ENCODE results near the gene EDDM3A.
"Not testable (repeated sequence)": the region's sequence is repeated elsewhere in the genome, so short reads cannot be mapped to it uniquely, and the experiment has no call there.

Gene EDDM3A

GRCh38 chr14:20751963-20752562 lies 6.4 kb downstream of the EDDM3A start:
- TF ChIP-seq ZNF274 (IDR thresholded peaks at IDR 0.05; ENCODE audit: low read depth, low read length): no peak
- no peak overlapping the region for H3K4me3 ChIP-seq (ENCODE audit: low read length)

GRCh38 chr14:20754308-20754707 lies 8.6 kb downstream of the EDDM3A start:
- TF ChIP-seq ZNF274 (IDR thresholded peaks at IDR 0.05; ENCODE audit: low read depth, low read length): no peak
- no peak overlapping the region for H3K4me3 ChIP-seq (ENCODE audit: low read length)

- no peak overlapping the region for H3K4me3 ChIP-seq (ENCODE audit: low read length)
- TF ChIP-seq ZNF274 (IDR thresholded peaks at IDR 0.05; ENCODE audit: low read depth, low read length): no peak
These were observed 9.3 kb downstream of the EDDM3A start for GRCh38 chr14:20755037-20755436.

- no peak overlapping the region for H3K4me3 ChIP-seq (ENCODE audit: low read length)
- no peak for TF ChIP-seq ZNF274 (IDR thresholded peaks at IDR 0.05; ENCODE audit: low read depth, low read length)
These were observed 12.3 kb downstream of the EDDM3A start for GRCh38 chr14:20757965-20758364.

- not testable (repeated sequence) for H3K4me3 ChIP-seq (ENCODE audit: low read length)
These were observed 13.8 kb downstream of the EDDM3A start for GRCh38 chr14:20759465-20759864.

GRCh38 chr14:20760950-20761349 lies 15.3 kb downstream of the EDDM3A start:
- no peak for TF ChIP-seq ZNF274 (IDR thresholded peaks at IDR 0.05; ENCODE audit: low read depth, low read length)
- H3K4me3 ChIP-seq (ENCODE audit: low read length): no peak overlapping the region

- TF ChIP-seq ZNF274 (IDR thresholded peaks at IDR 0.05; ENCODE audit: low read depth, low read length): no peak
- no peak overlapping the region for H3K4me3 ChIP-seq (ENCODE audit: low read length)
These were observed 22.9 kb downstream of the EDDM3A start for GRCh38 chr14:20768593-20768892.

GRCh38 chr14:20769421-20769820 lies 23.7 kb downstream of the EDDM3A start:
- H3K4me3 ChIP-seq (ENCODE audit: low read length): no peak overlapping the region
- TF ChIP-seq ZNF274 (IDR thresholded peaks at IDR 0.05; ENCODE audit: low read depth, low read length): no peak

- H3K4me3 ChIP-seq (ENCODE audit: low read length): no peak overlapping the region
- no peak for TF ChIP-seq ZNF274 (IDR thresholded peaks at IDR 0.05; ENCODE audit: low read depth, low read length)
These were observed 27.0 kb downstream of the EDDM3A start for GRCh38 chr14:20772650-20773049.

- TF ChIP-seq ZNF274 (IDR thresholded peaks at IDR 0.05; ENCODE audit: low read depth, low read length): no peak
- no peak overlapping the region for H3K4me3 ChIP-seq (ENCODE audit: low read length)
These were observed 28.7 kb downstream of the EDDM3A start for GRCh38 chr14:20774258-20774824.

GRCh38 chr14:20775043-20775442 lies 29.4 kb downstream of the EDDM3A start:
- H3K4me3 ChIP-seq (ENCODE audit: low read length): no peak overlapping the region
- no peak for TF ChIP-seq ZNF274 (IDR thresholded peaks at IDR 0.05; ENCODE audit: low read depth, low read length)

- no peak overlapping the region for H3K4me3 ChIP-seq (ENCODE audit: low read length)
- no peak for TF ChIP-seq ZNF274 (IDR thresholded peaks at IDR 0.05; ENCODE audit: low read depth, low read length)
These were observed 30.2 kb downstream of the EDDM3A start for GRCh38 chr14:20775901-20776300.

GRCh38 chr14:20781803-20782202 lies 36.1 kb downstream of the EDDM3A start:
- TF ChIP-seq ZNF274 (IDR thresholded peaks at IDR 0.05; ENCODE audit: low read depth, low read length): no peak
- H3K4me3 ChIP-seq (ENCODE audit: low read length): peak overlapping the region; percentile 94

GRCh38 chr14:20782280-20782890 lies 36.7 kb downstream of the EDDM3A start:
- TF ChIP-seq ZNF274 (IDR thresholded peaks at IDR 0.05; ENCODE audit: low read depth, low read length): no peak
- peak overlapping the region; percentile 94; the same call in 1 of the 2 replicates for H3K4me3 ChIP-seq (ENCODE audit: low read length)

- H3K4me3 ChIP-seq (ENCODE audit: low read length): no peak overlapping the region
- TF ChIP-seq ZNF274 (IDR thresholded peaks at IDR 0.05; ENCODE audit: low read depth, low read length): no peak
These were observed 41.3 kb downstream of the EDDM3A start for GRCh38 chr14:20787025-20787424.
